HG02798 (cell line): ENCODE measurements around the gene RPL10.
A peak's percentile ranks its signal among the peaks of the same experiment; 100 is the strongest.

ENCODE experiments used
- ATAC-seq: cut with Tn5 transposase; IDR thresholded peaks from one replicate; pipeline ENCODE4 v1.9.1; 2021; ENCODE audit warnings: mild to moderate bottlenecking; ENCODE audit not compliant: unreplicated experiment, poor library complexity

The RPL10 gene

GRCh38 chrX:154428176-154429171 lies 30.3 kb downstream of the RPL10 start, which contains the start of gene ATP6AP1:
Gene ATP6AP1, plus strand, starts transcription at chrX:154428677. Its CDS starts 16 bp downstream, at chrX:154428693.
- ATAC-seq: peak; percentile 99

DNA sequence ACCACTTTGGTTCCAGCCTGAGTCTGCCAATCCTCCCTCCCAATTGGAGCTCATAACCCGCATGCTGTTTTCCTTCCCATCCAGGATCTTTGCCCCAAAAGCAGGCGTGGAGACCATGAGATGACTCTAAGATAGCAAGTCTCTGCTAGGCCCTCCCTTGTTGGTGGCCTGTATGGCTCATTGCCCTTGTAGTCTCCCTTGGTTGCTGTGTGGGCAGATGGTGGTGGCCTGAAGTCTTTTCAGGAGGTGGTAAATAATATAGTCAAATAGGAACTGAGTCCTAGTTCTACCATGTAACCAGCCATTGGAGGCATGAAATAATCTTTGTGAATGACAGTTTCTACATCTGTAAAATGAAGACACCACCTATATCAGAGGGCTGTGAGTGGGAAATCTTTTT lies 31.5 kb downstream of the RPL10 start:
- ATAC-seq: no peak

GRCh38 chrX:154430479-154430878 lies 32.3 kb downstream of the RPL10 start:
- no peak for ATAC-seq

DNA sequence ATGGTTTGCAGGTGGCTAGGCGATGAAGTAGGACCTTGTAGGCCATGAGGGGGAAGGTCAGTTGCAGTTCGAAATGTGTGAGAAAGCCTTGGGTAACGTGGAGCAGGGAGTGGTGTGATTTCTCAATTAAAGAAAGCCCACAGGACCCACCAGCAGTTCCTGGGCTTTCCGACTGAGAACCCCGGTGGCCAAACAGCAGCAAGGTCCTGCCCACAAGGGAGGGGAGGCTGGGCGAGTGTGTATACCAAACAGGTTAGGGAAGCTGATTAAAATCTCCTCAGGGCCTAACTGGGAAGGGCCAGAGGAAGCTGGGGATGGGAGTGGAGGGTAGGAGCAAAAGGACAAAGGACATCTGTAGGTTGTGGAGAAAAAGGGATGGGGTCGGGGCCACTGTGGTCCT lies 32.7 kb downstream of the RPL10 start:
- ATAC-seq: no peak

- ATAC-seq: no peak
Measured at GRCh38 chrX:154431341-154431740, 33.2 kb downstream of the RPL10 start.

- ATAC-seq: no peak
Measured at GRCh38 chrX:154432210-154432609, 34.0 kb downstream of the RPL10 start.

GRCh38 chrX:154433605-154434004 lies 35.4 kb downstream of the RPL10 start:
- ATAC-seq: no peak

DNA sequence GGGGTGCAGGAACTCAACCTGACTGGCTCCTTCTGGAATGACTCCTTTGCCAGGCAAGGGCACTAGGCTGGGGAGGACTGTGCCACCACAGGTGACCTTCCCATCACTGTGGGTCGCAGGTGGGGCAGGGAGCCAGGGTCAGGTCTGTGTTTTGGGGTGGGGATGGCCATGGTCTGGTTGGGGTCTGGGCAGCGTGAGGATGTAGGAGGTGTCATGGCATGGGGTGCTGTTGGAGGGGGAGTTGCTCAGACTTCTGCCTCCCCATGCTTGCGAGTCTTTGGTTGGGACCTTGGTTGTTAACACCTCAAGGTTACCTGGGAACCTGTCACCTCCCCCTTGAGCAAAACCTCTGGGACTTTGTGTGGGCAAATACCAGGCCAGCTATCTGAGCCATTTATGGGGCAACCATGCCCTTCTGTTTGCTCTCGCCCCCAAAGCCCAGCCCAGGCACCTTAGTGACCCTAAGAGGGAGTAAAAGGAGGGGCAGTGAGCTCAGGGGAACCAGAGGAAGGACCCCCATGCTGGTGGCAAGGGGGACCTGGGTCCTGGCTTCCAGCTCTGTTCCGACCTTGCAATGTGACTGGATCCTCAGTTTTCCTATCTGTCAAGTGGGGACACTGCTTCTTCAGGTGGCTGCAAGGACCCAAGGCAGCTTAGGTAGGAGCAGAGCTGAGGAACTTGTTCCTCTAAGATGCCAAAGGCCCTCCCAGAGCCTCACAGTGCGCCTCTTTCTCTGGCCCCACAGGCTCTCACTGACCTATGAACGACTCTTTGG lies 36.4 kb downstream of the RPL10 start:
- ATAC-seq: no peak

DNA sequence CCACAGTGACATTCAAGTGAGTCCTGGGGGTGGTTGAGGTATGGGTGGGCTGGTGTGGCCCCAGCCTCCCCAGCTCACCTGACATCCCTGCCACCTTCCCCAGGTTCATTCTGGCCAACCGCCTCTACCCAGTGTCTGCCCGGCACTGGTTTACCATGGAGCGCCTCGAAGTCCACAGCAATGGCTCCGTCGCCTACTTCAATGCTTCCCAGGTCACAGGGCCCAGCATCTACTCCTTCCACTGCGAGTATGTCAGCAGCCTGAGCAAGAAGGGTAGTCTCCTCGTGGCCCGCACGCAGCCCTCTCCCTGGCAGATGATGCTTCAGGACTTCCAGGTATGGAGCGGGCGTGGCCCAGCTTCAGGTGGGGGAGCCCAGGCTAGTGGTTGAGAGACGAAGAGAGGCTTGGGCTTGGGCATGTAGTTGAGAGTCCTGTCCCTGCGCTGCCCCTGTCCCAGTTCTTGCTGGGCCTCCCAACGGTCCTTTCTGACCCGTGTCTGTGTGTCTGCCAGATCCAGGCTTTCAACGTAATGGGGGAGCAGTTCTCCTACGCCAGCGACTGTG lies 37.1 kb downstream of the RPL10 start:
- no peak for ATAC-seq

- peak; percentile 47 for ATAC-seq
Measured at GRCh38 chrX:154436374-154436982, 38.3 kb downstream of the RPL10 start.

GRCh38 chrX:154436983-154437752 lies 39.0 kb downstream of the RPL10 start, which contains the start of gene GDI1:
Gene GDI1, plus strand, starts transcription at chrX:154437154. Its CDS starts 101 bp downstream, at chrX:154437255.
- ATAC-seq: peak; percentile 61

GRCh38 chrX:154437971-154438893 lies 40.1 kb downstream of the RPL10 start:
- ATAC-seq: no peak

- ATAC-seq: no peak
Measured at GRCh38 chrX:154439841-154440240, 41.7 kb downstream of the RPL10 start.

GRCh38 chrX:154440623-154441357 lies 42.6 kb downstream of the RPL10 start:
- ATAC-seq: no peak

GRCh38 chrX:154441564-154441963 lies 43.4 kb downstream of the RPL10 start:
- no peak for ATAC-seq

DNA sequence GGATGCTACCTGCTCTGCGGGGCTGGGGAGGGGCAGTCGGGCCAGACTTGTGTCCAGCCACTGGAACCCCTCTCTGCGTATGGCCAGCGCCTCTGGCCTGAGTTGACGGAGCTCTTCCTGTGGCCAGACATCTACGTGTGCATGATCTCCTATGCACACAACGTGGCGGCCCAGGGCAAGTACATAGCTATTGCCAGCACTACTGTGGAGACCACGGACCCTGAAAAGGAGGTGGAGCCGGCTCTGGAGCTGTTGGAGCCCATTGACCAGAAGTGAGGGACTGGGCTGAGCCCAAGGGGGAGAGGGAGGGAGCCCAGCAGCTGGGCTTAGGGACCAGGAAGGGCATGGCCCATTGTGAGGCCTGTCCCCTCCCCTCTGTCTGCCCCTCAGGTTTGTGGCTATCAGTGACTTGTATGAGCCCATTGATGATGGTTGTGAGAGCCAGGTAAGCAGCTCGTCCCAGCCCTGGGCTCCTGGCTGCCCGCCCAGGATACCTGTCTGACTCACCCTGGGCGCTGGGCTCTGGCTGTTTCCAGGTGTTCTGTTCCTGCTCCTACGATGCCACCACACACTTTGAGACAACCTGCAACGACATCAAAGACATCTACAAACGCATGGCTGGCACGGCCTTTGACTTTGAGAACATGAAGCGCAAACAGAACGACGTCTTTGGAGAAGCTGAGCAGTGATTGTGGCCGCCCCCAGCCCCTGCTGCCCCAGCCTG lies 44.0 kb downstream of the RPL10 start:
- ATAC-seq: no peak

DNA sequence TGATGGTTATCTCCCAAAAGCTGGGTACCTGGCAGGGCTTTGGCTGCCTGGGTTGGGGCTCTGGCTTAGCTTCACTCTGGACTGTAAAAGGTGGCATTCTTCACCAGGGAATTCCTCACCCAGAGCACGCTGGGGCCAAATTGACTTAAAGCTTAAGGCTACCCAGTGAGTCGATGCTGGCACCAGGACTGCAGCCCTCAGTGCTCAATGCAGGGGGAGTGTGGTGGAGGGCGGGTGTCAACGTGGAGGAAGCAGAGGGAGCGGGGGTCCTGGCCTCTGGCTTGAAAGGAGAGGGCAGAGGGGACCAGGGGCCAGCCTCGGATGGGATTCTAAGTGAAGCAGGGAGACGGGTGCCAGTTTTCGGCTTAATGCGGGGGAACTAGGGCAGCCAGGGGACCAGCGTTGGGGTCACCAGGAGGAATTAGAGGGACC lies 45.3 kb downstream of the RPL10 start:
- no peak for ATAC-seq
